A549 treated with CORT108297 at 1 μM for 4 hours (cell line): ENCODE measurements around the gene MILR1. TPM values are rescaled to one million over a fixed set of nuclear protein-coding genes. Genes with fewer than 3 reads are reported as not detected.

Experiments
- total RNA-seq: library from RNA; stranded (reverse); fragments of 200-300 nt; extraction: Qiagen RNA extraction; gene quantifications from 5 replicates; pipeline ENCODE4 v1.2.3, GENCODE V29; 2022

Gene MILR1, protein sequence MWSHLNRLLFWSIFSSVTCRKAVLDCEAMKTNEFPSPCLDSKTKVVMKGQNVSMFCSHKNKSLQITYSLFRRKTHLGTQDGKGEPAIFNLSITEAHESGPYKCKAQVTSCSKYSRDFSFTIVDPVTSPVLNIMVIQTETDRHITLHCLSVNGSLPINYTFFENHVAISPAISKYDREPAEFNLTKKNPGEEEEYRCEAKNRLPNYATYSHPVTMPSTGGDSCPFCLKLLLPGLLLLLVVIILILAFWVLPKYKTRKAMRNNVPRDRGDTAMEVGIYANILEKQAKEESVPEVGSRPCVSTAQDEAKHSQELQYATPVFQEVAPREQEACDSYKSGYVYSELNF
- 1.3 to 2.4 TPM (median 2.0 TPM) in 5 replicates for total RNA-seq

DNA sequence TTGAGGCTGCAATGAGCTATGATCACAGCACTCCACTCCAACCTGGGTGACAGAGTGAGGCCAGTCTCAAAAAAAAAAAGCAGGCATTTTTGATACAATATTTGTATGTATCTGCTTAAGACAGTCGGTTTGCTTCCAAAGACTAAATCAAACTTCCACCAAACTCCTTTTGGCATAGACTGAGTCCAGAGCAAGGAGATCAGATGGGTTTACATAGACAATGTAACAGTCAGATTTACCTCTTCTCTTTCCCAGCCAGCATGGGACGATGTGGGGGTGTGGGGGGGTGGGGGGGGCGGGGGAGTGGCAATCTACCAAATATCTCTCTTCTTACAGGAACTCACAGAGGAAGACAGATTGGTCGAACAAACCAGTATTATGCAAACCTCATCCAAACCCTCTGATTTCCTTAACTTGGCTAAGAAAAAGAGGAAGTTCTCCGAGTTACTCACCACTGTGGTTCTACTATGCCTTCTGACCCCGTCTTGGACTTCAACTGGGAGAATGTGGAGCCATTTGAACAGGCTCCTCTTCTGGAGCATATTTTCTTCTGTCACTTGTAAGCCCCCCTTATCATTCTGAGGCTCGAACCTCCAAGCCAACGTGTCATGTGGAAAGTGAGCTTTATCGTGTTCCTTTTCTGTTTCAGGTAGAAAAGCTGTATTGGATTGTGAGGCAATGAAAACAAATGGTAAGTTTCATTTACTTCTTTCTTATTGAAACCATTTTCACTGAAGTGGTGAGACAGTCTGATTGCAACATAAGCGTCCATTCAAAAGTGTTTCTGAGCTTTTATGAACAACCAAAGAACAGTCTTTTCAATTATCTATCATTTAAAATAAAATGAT lies at the start of gene MILR1:
Gene MILR1 (plus strand): TSS at position 451 of the 848 bp plus-strand sequence. CDS start 54 bp downstream, at position 505.

DNA sequence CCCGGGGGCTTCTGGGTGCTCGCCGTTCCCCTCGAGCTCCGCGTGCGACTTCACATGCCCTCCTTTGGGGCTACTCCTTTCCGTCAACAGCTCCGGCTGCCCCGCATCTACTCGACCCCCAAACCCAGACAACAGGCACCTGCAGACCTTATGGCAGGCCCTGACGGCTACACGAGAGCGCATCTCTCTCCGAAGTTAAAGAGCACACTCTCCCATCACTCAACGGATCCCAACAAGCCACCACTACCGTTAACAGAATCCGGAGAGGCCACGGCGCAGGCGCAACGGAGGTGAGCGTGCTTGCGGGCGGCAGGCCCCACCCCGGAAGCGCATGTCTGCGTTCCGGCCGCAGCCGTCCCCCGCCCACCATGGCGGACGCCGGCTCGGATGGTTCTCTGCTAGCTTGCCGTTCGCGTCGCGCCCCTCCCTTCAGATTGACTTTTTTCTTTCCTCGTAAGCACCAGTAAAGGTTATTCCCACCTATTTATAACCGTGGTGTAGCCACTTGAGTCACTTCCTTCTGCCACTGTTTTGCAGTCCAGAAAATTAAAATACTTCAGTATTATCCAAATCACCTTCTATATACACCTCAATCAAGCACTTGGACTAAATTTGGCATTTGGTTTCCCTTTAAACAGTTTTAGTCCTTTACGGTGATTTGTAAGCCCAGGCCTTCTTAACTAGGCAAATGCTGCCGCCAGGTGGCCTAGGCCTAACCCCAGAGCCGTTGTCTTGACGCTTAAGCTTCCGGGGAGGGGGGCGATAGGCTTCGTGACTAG lies 48.1 kb downstream of the MILR1 start, which contains the start of gene POLG2:
Gene POLG2 (minus strand): TSS at position 269 of the 779 bp plus-strand sequence. CDS start 86 bp downstream, at position 183.

DNA sequence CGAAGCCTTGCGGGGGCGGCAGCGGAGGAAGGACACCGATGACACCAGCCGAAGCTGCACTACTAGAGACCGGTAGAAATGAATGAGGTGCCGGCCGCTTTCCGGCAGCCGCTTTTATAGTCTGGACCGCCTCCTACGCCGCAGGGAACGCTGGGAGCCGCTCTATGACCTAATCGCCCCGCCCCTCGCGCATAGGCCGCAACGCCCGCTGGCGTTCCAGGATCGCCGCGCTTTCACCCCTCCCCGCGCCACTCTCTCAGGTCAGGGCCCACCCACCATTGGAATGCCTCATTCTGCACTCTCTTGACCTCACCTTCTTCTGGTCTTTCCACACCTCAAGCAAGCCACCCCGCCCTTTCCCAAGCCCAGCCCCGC lies 57.3 kb downstream of the MILR1 start, which contains the start of gene DDX5:
Gene DDX5 (minus strand): TSS at position 89 of the 375 bp plus-strand sequence. CDS start 170 bp downstream, outside the sequence.

DNA sequence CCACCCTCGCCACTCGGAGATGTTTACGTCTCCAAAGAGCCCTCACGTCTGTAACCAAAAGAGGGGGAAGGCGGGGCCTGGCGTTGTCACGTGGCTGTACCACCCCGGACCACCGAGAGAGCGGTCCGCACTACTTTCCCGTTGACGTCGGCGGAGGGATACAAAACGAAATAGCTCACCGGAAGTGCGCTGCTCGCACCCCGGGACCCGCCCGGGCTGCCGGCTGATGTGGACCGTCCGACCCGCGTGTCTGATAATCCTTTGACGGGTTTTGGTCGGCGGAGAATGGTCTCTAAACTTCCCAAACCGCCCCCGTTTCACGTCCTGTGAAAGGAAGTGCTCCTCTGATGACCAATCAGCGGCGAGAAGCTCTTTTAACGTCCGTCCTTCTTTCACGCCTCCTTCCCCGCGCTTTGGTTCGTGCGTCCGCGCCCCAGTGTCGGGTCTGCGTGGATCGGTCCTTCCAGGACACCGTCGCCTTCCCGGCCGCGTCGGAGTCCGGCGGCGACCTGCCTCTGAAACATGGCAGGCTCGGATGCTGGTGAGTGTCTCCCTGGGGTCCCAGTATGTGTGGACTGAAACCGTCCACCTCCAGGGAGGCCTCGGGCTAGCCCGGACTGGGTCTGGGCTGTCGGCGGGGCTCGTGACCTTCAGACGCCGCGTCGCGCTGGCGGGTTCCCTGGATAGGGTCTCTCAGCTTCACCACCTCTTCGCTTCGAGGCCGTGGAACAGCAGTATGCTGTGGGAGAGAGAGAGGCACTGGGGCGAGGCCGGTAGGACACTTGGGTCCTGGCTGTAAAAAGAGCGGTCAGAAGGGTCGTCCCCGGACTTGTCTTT lies 57.9 kb downstream of the MILR1 start, which contains the start of gene CEP95:
Gene CEP95 (plus strand): TSS at position 402 of the 837 bp plus-strand sequence. CDS start 121 bp downstream, at position 523.

Other genes with a start within 250 kb of the MILR1 start
- gene TEX2, start 185.9 kb upstream of the MILR1 start, total RNA-seq, result 9.8 to 13.0 TPM (median 10.8 TPM) in 5 replicates
- gene PECAM1, start 58.3 kb upstream of the MILR1 start, total RNA-seq, result 0.01 to 0.12 TPM (median 0.09 TPM) in 4 of 5 replicates, not detected in the other
- 15.6 to 19.1 TPM (median 17.6 TPM) in 5 replicates for gene POLG2, start 47.9 kb downstream of the MILR1 start, total RNA-seq
- gene DDX5, start 57.2 kb downstream of the MILR1 start, total RNA-seq, result 586 to 1,033 TPM (median 625 TPM) in 5 replicates
- gene CEP95, start 57.9 kb downstream of the MILR1 start, total RNA-seq, result 30.8 to 44.3 TPM (median 31.9 TPM) in 5 replicates
- gene SMURF2, start 213.2 kb downstream of the MILR1 start, total RNA-seq, result 23.4 to 30.5 TPM (median 28.1 TPM) in 5 replicates